Muscle layer of duodenum (tissue), 2 donors: ENCODE results near the gene SHROOM2.
"Not testable (repeated sequence)": the region's sequence is repeated elsewhere in the genome, so short reads cannot be mapped to it uniquely, and the experiment has no call there.

Experiments used
- H3K27ac ChIP-seq: one replicate; pipeline ENCODE4 v1.7.0; 2013; ENCODE audit warnings: mild to moderate bottlenecking, low read length
- H3K27me3 ChIP-seq: one replicate; pipeline ENCODE4 v1.7.0; 2013; ENCODE audit warnings: low read depth, mild to moderate bottlenecking, control low read depth, low read length
- H3K36me3 ChIP-seq, 2 donors: one replicate each; pipeline ENCODE4 v1.7.0; 2013; ENCODE audit warnings: low read length in 2 of 2, control low read depth in 1 of 2, mild to moderate bottlenecking in 1 of 2; ENCODE audit not compliant: insufficient read depth in 2 of 2, control insufficient read depth in 1 of 2
- H3K4me1 ChIP-seq, 2 donors: one replicate each; pipeline ENCODE4 v1.7.0; 2013; ENCODE audit warnings: low read length in 2 of 2, mild to moderate bottlenecking in 2 of 2, control low read depth in 1 of 2, moderate library complexity in 1 of 2; ENCODE audit not compliant: insufficient read depth in 2 of 2, control insufficient read depth in 1 of 2
- H3K4me3 ChIP-seq, 2 donors: one replicate each; pipeline ENCODE4 v1.7.0; 2013; ENCODE audit warnings: low read length in 2 of 2, low read depth in 1 of 2, mild to moderate bottlenecking in 1 of 2
- H3K9me3 ChIP-seq, 2 donors: one replicate each; pipeline ENCODE4 v1.7.0; 2013; ENCODE audit warnings: low read length in 2 of 2, control low read depth in 1 of 2, mild to moderate bottlenecking in 1 of 2; ENCODE audit not compliant: control insufficient read depth in 1 of 2
- donor health status: healthy.

Gene SHROOM2

GRCh38 chrX:9759337-9759736, 26.9 kb upstream of the SHROOM2 start:
- H3K36me3 ChIP-seq: no peaks in the 10 kb centered on the region
- H3K4me3 ChIP-seq: no peak overlapping the region
- no peaks in the 10 kb centered on the region for H3K27me3 ChIP-seq
- H3K9me3 ChIP-seq: no peaks in the 10 kb centered on the region
- no peaks in the 10 kb centered on the region for H3K4me1 ChIP-seq
- no peak overlapping the region for H3K27ac ChIP-seq

- no peaks in the 10 kb centered on the region for H3K27me3 ChIP-seq
- no peaks in the 10 kb centered on the region for H3K4me1 ChIP-seq
- H3K27ac ChIP-seq: no peak overlapping the region
- H3K9me3 ChIP-seq: no peaks in the 10 kb centered on the region
- no peak overlapping the region for H3K4me3 ChIP-seq
- no peaks in the 10 kb centered on the region for H3K36me3 ChIP-seq
Measured at GRCh38 chrX:9765072-9765736, 21.0 kb upstream of the SHROOM2 start.

GRCh38 chrX:9765737-9766097, 20.5 kb upstream of the SHROOM2 start, which contains the start of gene GPR143:
Gene GPR143, minus strand, starts transcription at chrX:9765847. Its CDS starts 30 bp downstream, at chrX:9765817.
- H3K27ac ChIP-seq: no peak within 1 kb of the TSS
- no peaks in the 10 kb centered on the region for H3K9me3 ChIP-seq
- no peaks in the 10 kb centered on the region for H3K36me3 ChIP-seq
- H3K4me1 ChIP-seq: no peaks in the 10 kb centered on the region
- H3K27me3 ChIP-seq: no peaks in the 10 kb centered on the region
- H3K4me3 ChIP-seq: no peak within 1 kb of the TSS

GRCh38 chrX:9767375-9767774, 18.9 kb upstream of the SHROOM2 start:
- H3K36me3 ChIP-seq: no peaks in the 10 kb centered on the region
- H3K4me1 ChIP-seq: no peaks in the 10 kb centered on the region
- no peaks in the 10 kb centered on the region for H3K9me3 ChIP-seq
- no peaks in the 10 kb centered on the region for H3K27me3 ChIP-seq
- H3K4me3 ChIP-seq: no peak overlapping the region
- H3K27ac ChIP-seq: no peak overlapping the region

GRCh38 chrX:9768321-9768839, 17.8 kb upstream of the SHROOM2 start:
- H3K4me3 ChIP-seq, H3K27ac ChIP-seq, H3K36me3 ChIP-seq, H3K27me3 ChIP-seq, H3K4me1 ChIP-seq, H3K9me3 ChIP-seq: not testable (repeated sequence)

GRCh38 chrX:9770319-9770718, 15.9 kb upstream of the SHROOM2 start:
- no peak overlapping the region for H3K27ac ChIP-seq
- H3K9me3 ChIP-seq: no peaks in the 10 kb centered on the region
- H3K27me3 ChIP-seq: no peaks in the 10 kb centered on the region
- H3K36me3 ChIP-seq: no peaks in the 10 kb centered on the region
- no peaks in the 10 kb centered on the region for H3K4me1 ChIP-seq
- no peak overlapping the region for H3K4me3 ChIP-seq

GRCh38 chrX:9772943-9773342, 13.3 kb upstream of the SHROOM2 start:
- Histone ChIP-seq H3K27ac (no peak overlapping the region), H3K9me3 (no peaks in the 10 kb centered on the region), H3K4me1 (no peaks in the 10 kb centered on the region), H3K36me3 (no peaks in the 10 kb centered on the region), H3K4me3 (no peak overlapping the region), H3K27me3 (no peaks in the 10 kb centered on the region)

- Histone ChIP-seq H3K27ac (no peak overlapping the region), H3K9me3 (no peaks in the 10 kb centered on the region), H3K27me3 (no peaks in the 10 kb centered on the region), H3K4me3 (no peak overlapping the region), H3K36me3 (no peaks in the 10 kb centered on the region), H3K4me1 (no peaks in the 10 kb centered on the region)
Measured at GRCh38 chrX:9775930-9776329, 10.3 kb upstream of the SHROOM2 start.

GRCh38 chrX:9781941-9782340, 4.3 kb upstream of the SHROOM2 start:
- Histone ChIP-seq H3K9me3 (no peaks in the 10 kb centered on the region), H3K27me3 (no peaks in the 10 kb centered on the region), H3K4me1 (peaks cover 0 to 4% of the 10 kb centered on the region in 2 donors), H3K27ac (no peak overlapping the region), H3K4me3 (no peak overlapping the region), H3K36me3 (no peaks in the 10 kb centered on the region)

- H3K9me3 ChIP-seq: no peaks in the 10 kb centered on the region
- H3K36me3 ChIP-seq: no peaks in the 10 kb centered on the region
- H3K27me3 ChIP-seq: no peaks in the 10 kb centered on the region
- no peak overlapping the region for H3K4me3 ChIP-seq
- H3K4me1 ChIP-seq: peaks cover 0 to 4% of the 10 kb centered on the region in 2 donors
- no peak overlapping the region for H3K27ac ChIP-seq
Measured at GRCh38 chrX:9784332-9784731, 1.9 kb upstream of the SHROOM2 start.

GRCh38 chrX:9785254-9785943, 830 bp upstream of the SHROOM2 start:
- H3K4me1 ChIP-seq: peaks cover 0 to 4% of the 10 kb centered on the region in 2 donors
- no peak overlapping the region for H3K27ac ChIP-seq
- no peaks in the 10 kb centered on the region for H3K36me3 ChIP-seq
- no peaks in the 10 kb centered on the region for H3K9me3 ChIP-seq
- no peak overlapping the region for H3K4me3 ChIP-seq
- H3K27me3 ChIP-seq: no peaks in the 10 kb centered on the region
